Mammary epithelial cell (primary cell): ENCODE data around the gene DACH1.

Experiments
- EZH2 ChIP-seq: IDR thresholded peaks from 2 replicates; pipeline ENCODE4 v1.6.1; 2012; ENCODE audit warnings: low read length, inconsistent platforms, borderline replicate concordance
- TF ChIP-seq, protein P1 (sequence below), 2 donors: IDR thresholded peaks in 1 of 2; conservative IDR thresholded peaks in 1 of 2; 2 replicates each; pipeline ENCODE4 v1.5.1; 2011 to 2012; ENCODE audit warnings: inconsistent platforms in 2 of 2, low read length in 2 of 2, mild to moderate bottlenecking in 2 of 2, control low read depth in 1 of 2, low read depth in 1 of 2; ENCODE audit not compliant: insufficient read depth in 1 of 2; ENCODE audit errors: extremely low read depth in 1 of 2

- TF ChIP-seq, protein P1, sequence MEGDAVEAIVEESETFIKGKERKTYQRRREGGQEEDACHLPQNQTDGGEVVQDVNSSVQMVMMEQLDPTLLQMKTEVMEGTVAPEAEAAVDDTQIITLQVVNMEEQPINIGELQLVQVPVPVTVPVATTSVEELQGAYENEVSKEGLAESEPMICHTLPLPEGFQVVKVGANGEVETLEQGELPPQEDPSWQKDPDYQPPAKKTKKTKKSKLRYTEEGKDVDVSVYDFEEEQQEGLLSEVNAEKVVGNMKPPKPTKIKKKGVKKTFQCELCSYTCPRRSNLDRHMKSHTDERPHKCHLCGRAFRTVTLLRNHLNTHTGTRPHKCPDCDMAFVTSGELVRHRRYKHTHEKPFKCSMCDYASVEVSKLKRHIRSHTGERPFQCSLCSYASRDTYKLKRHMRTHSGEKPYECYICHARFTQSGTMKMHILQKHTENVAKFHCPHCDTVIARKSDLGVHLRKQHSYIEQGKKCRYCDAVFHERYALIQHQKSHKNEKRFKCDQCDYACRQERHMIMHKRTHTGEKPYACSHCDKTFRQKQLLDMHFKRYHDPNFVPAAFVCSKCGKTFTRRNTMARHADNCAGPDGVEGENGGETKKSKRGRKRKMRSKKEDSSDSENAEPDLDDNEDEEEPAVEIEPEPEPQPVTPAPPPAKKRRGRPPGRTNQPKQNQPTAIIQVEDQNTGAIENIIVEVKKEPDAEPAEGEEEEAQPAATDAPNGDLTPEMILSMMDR (conservative IDR thresholded peaks at IDR 0.05 in 1 of 2, IDR thresholded peaks at IDR 0.05 in 1 of 2; ENCODE audit: extremely low read depth in 1 of 2, insufficient read depth in 1 of 2, low read depth in 1 of 2, low read length in 2 of 2): no peak
- TF ChIP-seq EZH2: no peak
Measured at GRCh38 chr13:71672512-71672911, 194.5 kb downstream of the DACH1 start.
